ENCODE results near the gene TCEAL1. TPM values are rescaled to one million over a fixed set of nuclear protein-coding genes. Genes with fewer than 3 reads are reported as not detected.
A peak's percentile ranks its signal among the peaks of the same experiment; 100 is the strongest.
"Not testable (repeated sequence)": the region's sequence is repeated elsewhere in the genome, so short reads cannot be mapped to it uniquely, and the experiment has no call there.

TCEAL1 gene
- total RNA-seq, 2 experiments from 2014 or later = 5.7 to 6.2 TPM

GRCh38 chrX:103644125-103644524 is 15.3 kb downstream of the TCEAL1 start:
- Mint-ChIP-seq H3K27ac (no peak overlapping the region), H3K9me3 (no peaks in the 10 kb centered on the region), H3K36me3 (ENCODE audit: low read depth) (no peaks in the 10 kb centered on the region), H3K27me3 (peaks cover 13% of the 10 kb centered on the region), H3K4me3 (no peak overlapping the region), H3K4me1 (no peaks in the 10 kb centered on the region)
- ChIA-PET POLR2A (no interaction called here), CTCF (no interaction called here)
- no peak for DNase-seq

GRCh38 chrX:103647630-103648029 is 18.9 kb downstream of the TCEAL1 start:
- Mint-ChIP-seq H3K4me1 (no peaks in the 10 kb centered on the region), H3K27ac (no peak overlapping the region), H3K27me3 (peaks cover 16% of the 10 kb centered on the region), H3K9me3 (no peaks in the 10 kb centered on the region), H3K36me3 (ENCODE audit: low read depth) (no peaks in the 10 kb centered on the region), H3K4me3 (no peak overlapping the region)
- ChIA-PET CTCF (no interaction called here), POLR2A (no interaction called here)
- no peak for DNase-seq

DNA sequence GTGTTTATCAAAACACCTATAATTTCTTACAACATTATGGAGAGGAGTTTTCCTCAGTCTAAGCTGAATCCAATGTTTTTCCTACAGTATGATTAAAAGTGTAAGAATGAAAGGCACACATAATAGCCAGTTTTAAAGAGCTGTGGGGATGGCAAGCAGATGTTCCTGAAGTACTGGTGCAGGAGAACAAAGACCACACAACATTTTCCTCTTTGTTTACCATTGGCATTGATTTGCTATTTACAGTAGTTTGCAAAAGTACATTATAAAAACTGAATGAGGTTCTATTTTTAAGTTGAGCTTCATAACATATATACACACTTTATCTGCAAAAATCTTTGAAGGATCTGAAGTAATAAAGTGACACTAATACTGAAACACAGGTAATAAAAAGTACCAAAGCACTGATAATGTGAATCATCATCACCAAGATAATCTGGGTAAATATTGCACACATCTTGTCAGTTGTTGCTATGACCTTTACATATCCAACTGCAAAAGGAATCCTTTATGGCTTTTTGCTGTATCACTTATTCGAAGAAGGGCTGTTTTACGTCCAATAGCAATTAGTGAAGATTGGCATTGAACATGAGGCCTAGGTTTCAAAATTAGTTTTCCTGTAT is 22.5 kb downstream of the TCEAL1 start:
- no peak overlapping the region for H3K4me3 Mint-ChIP-seq
- no peaks in the 10 kb centered on the region for H3K9me3 Mint-ChIP-seq
- peaks cover 3% of the 10 kb centered on the region for H3K4me1 Mint-ChIP-seq
- H3K27ac Mint-ChIP-seq = no peak overlapping the region
- no peak for DNase-seq
- ChIA-PET CTCF (interaction anchor here (0.5 to 0.6 kb wide), 2 partner anchors 34 to 717 kb away, joined by 3 to 4 read pairs; no protein-coding TSS in a partner anchor), POLR2A (no interaction called here)
- H3K27me3 Mint-ChIP-seq = peaks cover 5% of the 10 kb centered on the region
- no peaks in the 10 kb centered on the region for H3K36me3 Mint-ChIP-seq (ENCODE audit: low read depth)

DNA sequence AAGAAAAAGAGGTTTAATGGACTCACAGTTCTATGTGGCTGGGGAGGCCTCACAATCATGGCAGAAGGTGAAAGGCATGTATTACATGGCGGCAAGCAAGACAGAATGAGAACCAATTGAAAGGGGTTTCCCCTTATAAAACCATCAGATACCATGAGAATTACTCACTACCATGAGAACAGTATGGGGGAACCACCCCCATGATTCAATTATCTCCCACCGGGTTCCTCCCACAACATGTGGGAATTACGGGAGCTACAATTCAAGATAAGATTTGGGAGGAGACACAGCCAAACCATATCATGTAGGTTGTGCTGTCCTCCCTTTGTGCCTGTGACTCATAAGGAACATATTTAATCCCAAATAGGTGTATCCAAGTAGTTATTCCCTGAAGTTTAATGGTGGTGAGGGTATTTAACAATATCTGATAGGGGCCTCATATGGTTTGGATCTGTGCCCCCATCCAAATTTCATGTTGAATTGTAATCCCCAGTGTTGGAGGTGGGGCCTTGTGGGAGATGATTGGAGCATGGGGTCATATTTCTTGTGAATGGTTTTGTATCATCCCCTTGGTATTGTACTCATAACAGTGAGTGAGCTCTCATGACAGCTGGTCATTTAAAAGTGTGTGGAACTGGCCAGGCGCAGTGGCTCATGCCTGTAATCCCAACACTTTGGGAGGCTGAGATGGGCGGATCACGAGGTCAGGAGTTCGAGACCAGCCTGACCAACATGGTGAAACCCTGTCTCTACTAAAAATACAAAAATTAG is 26.6 kb downstream of the TCEAL1 start:
- H3K4me1 Mint-ChIP-seq = peaks cover 11% of the 10 kb centered on the region
- POLR2A ChIA-PET = not testable (repeated sequence)

GRCh38 chrX:103656617-103657016 is 27.8 kb downstream of the TCEAL1 start:
- no peaks in the 10 kb centered on the region for H3K9me3 Mint-ChIP-seq
- H3K27me3 Mint-ChIP-seq = no peaks in the 10 kb centered on the region
- no peak overlapping the region for H3K4me3 Mint-ChIP-seq
- ChIA-PET CTCF (no interaction called here), POLR2A (no interaction called here)
- no peak for DNase-seq
- H3K36me3 Mint-ChIP-seq (ENCODE audit: low read depth) = no peaks in the 10 kb centered on the region
- H3K27ac Mint-ChIP-seq = no peak overlapping the region
- H3K4me1 Mint-ChIP-seq = peaks cover 11% of the 10 kb centered on the region

More for the DNA sequence above, 26.6 kb downstream of the TCEAL1 start:
- H3K9me3 Mint-ChIP-seq; CTCF ChIA-PET; H3K36me3 Mint-ChIP-seq (ENCODE audit: low read depth); H3K4me3 Mint-ChIP-seq; H3K27me3 Mint-ChIP-seq; DNase-seq: not testable (repeated sequence)
- H3K27ac Mint-ChIP-seq = peak overlapping the region; percentile 46

GRCh38 chrX:103657066-103657465 is 28.3 kb downstream of the TCEAL1 start:
- H3K36me3 Mint-ChIP-seq (ENCODE audit: low read depth); H3K4me3 Mint-ChIP-seq; H3K27me3 Mint-ChIP-seq; H3K9me3 Mint-ChIP-seq; POLR2A ChIA-PET; DNase-seq; H3K27ac Mint-ChIP-seq; CTCF ChIA-PET: not testable (repeated sequence)
- H3K4me1 Mint-ChIP-seq = peaks cover 11% of the 10 kb centered on the region

DNA sequence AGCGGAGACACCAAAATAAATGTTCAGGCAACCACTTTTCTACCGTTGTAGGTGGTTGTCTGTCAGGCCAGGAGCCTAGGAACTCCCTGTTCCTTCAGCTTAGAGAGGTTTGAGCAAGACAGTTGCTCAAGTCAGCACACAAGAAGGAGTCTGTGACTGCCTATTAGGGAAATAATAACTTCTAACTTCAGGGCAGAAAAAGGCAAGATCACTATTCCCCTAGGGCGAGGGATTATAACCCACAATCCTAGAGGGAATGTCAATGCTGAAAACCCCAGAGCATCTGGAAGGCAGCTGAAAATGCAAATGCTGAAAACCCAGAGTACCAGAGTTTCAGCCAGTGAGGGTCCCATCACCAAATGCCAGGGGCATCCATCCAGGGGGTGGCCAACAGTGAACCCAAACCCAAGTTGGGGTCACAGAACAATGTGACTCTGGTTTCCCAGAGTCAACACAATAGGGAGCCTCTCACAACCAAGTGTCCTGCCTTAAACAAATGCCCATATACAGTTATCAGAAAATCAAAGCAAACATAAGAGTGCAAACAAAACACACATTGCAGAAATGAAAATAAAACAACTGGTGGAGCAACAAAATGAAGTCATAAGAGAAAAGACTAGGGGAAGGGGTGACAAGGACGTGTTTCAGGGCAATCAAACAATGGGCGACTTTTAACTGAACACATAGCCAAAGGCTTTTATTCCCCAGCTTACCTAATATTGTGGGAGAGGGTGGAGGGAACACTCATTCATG is 30.1 kb downstream of the TCEAL1 start:
- H3K4me1 Mint-ChIP-seq = peaks cover 11% of the 10 kb centered on the region
- H3K4me3 Mint-ChIP-seq = no peak overlapping the region
- ChIA-PET POLR2A (no interaction called here), CTCF (no interaction called here)
- no peak for DNase-seq
- no peak overlapping the region for H3K27ac Mint-ChIP-seq
- no peaks in the 10 kb centered on the region for H3K36me3 Mint-ChIP-seq (ENCODE audit: low read depth)
- H3K9me3 Mint-ChIP-seq = no peaks in the 10 kb centered on the region
- H3K27me3 Mint-ChIP-seq = peaks cover 7% of the 10 kb centered on the region

- H3K4me3 Mint-ChIP-seq; POLR2A ChIA-PET; H3K36me3 Mint-ChIP-seq (ENCODE audit: low read depth); H3K27me3 Mint-ChIP-seq; CTCF ChIA-PET; H3K27ac Mint-ChIP-seq; DNase-seq; H3K9me3 Mint-ChIP-seq: not testable (repeated sequence)
- peaks cover 11% of the 10 kb centered on the region for H3K4me1 Mint-ChIP-seq
Measured at GRCh38 chrX:103659460-103659859, 30.7 kb downstream of the TCEAL1 start.

- Mint-ChIP-seq H3K27ac (no peak overlapping the region), H3K36me3 (ENCODE audit: low read depth) (no peaks in the 10 kb centered on the region), H3K4me3 (no peak overlapping the region), H3K9me3 (no peaks in the 10 kb centered on the region), H3K4me1 (no peaks in the 10 kb centered on the region), H3K27me3 (peaks cover 13% of the 10 kb centered on the region)
- DNase-seq = no peak
- CTCF ChIA-PET = interaction anchor here (0.6 kb wide), 1 partner anchor 24 kb away, joined by 4 read pairs; no protein-coding TSS in a partner anchor
- POLR2A ChIA-PET = no interaction called here
Measured at GRCh38 chrX:103663981-103664762, 35.4 kb downstream of the TCEAL1 start.

- H3K27ac Mint-ChIP-seq = no peak overlapping the region
- no peaks in the 10 kb centered on the region for H3K4me1 Mint-ChIP-seq
- H3K4me3 Mint-ChIP-seq = no peak overlapping the region
- DNase-seq = no peak
- H3K9me3 Mint-ChIP-seq = no peaks in the 10 kb centered on the region
- H3K36me3 Mint-ChIP-seq (ENCODE audit: low read depth) = no peaks in the 10 kb centered on the region
- CTCF ChIA-PET = no interaction called here
- POLR2A ChIA-PET = no interaction called here
- H3K27me3 Mint-ChIP-seq = peaks cover 13% of the 10 kb centered on the region
Measured at GRCh38 chrX:103666202-103667107, 37.7 kb downstream of the TCEAL1 start.

DNA sequence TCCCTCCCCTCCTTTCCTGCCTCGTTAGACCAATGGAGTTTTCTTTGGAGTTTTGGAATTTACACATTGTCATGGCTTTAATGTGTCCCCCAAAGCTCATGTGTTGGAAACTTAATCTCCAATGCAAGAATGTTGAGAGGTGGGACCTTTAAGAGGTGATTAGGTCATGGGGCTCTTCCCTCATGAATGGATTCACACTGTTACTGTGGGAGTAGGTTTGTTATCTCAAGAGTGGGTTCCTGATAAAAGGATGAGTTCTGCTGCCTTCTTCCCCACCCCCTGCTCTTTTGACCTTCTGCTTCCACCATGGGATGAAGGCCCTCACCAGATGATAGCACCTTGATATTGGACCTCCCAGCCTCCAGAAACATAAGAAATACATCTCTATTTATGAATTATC is 41.0 kb downstream of the TCEAL1 start:
- H3K27ac Mint-ChIP-seq = no peak overlapping the region
- CTCF ChIA-PET = no interaction called here
- no peak for DNase-seq
- POLR2A ChIA-PET = no interaction called here
- no peaks in the 10 kb centered on the region for H3K4me1 Mint-ChIP-seq
- no peaks in the 10 kb centered on the region for H3K36me3 Mint-ChIP-seq (ENCODE audit: low read depth)
- no peak overlapping the region for H3K4me3 Mint-ChIP-seq
- H3K9me3 Mint-ChIP-seq = no peaks in the 10 kb centered on the region
- H3K27me3 Mint-ChIP-seq = peaks cover 2% of the 10 kb centered on the region
